GM23338 (cell line): Measurements from ENCODE around the gene SF3B2.
"Not testable (repeated sequence)": the region's sequence is repeated elsewhere in the genome, so short reads cannot be mapped to it uniquely, and the experiment has no call there.

ENCODE experiments used
- CTCF ChIP-seq, 2 experiments: fragments of 200-600 bp in 1 of 2; sonication (generic) in 1 of 2; conservative IDR thresholded peaks; 2 replicates each; pipeline versions ENCODE4 v1.5.1 to v1.6.1; 2016 to 2017; ENCODE audit warnings: antibody characterized with exemption in 2 of 2, low read depth in 2 of 2, mild to moderate bottlenecking in 2 of 2, moderate library complexity in 1 of 2
- EZH2 ChIP-seq: fragments of 200-600 bp; sonication (generic); IDR thresholded peaks from one replicate; pipeline ENCODE4 v1.8.0; 2017; ENCODE audit warnings: antibody characterized with exemption, mild to moderate bottlenecking, low read depth; ENCODE audit not compliant: unreplicated experiment
- JUNB ChIP-seq: IDR thresholded peaks from one replicate; pipeline ENCODE4 v1.6.1; 2016; ENCODE audit warnings: antibody characterized with exemption; ENCODE audit not compliant: unreplicated experiment
- POLR2AphosphoS5 ChIP-seq: IDR thresholded peaks from 2 replicates; pipeline ENCODE4 v1.6.1; 2016; ENCODE audit warnings: antibody characterized with exemption, low read depth

- TF ChIP-seq POLR2AphosphoS5; CTCF (conservative IDR thresholded peaks at IDR 0.05; ENCODE audit: low read depth in 2 of 2); EZH2; JUNB: not testable (repeated sequence)
Observed at GRCh38 chr11:66099746-66100145, 47.6 kb downstream of the SF3B2 start.
